AG09309 (cell line): Measurements from ENCODE around the gene PARP11.

ENCODE experiments used
- DNase-seq: peaks from one replicate; pipeline ENCODE4 v3.0.0-alpha.2; 2010; ENCODE audit warnings: low read depth
- H3K4me3 ChIP-seq: 2 replicates; pipeline ENCODE4 v1.5.1; 2011; ENCODE audit warnings: mild to moderate bottlenecking, low read depth, low read length, moderate library complexity; ENCODE audit not compliant: control insufficient read depth
- CTCF ChIP-seq: IDR thresholded peaks from 2 replicates; pipeline ENCODE4 v1.5.1; 2011; ENCODE audit warnings: mild to moderate bottlenecking, low read depth, low read length, inconsistent platforms; ENCODE audit not compliant: insufficient read depth, control insufficient read depth; ENCODE audit errors: missing control alignments

The PARP11 gene

GRCh38 chr12:3885277-3886094, 12.3 kb upstream of the PARP11 start:
- TF ChIP-seq CTCF: peak; percentile 75
- H3K4me3 ChIP-seq: peak overlapping the region; percentile 38
- DNase-seq: no peak

- DNase-seq: no peak
- no peak overlapping the region; the same call in 1 of the 2 replicates for H3K4me3 ChIP-seq
- no peak for TF ChIP-seq CTCF
Measured at GRCh38 chr12:3884671-3885070, 11.5 kb upstream of the PARP11 start.

- DNase-seq: no peak
- TF ChIP-seq CTCF: peak; percentile 14
- H3K4me3 ChIP-seq: no peak overlapping the region
Measured at GRCh38 chr12:3882896-3883564, 9.8 kb upstream of the PARP11 start.

- no peak overlapping the region for H3K4me3 ChIP-seq
- no peak for DNase-seq
Measured at GRCh38 chr12:3882406-3882805, 9.2 kb upstream of the PARP11 start.

GRCh38 chr12:3881281-3881950, 8.2 kb upstream of the PARP11 start:
- no peak for TF ChIP-seq CTCF
- H3K4me3 ChIP-seq: no peak overlapping the region
- DNase-seq: no peak

More at GRCh38 chr12:3882406-3882805, 9.2 kb upstream of the PARP11 start:
- no peak for TF ChIP-seq CTCF

- no peak for DNase-seq
- H3K4me3 ChIP-seq: no peak overlapping the region
- no peak for TF ChIP-seq CTCF
Measured at GRCh38 chr12:3879846-3880245, 6.6 kb upstream of the PARP11 start.
